Uterus (tissue), 2 donors: Measurements from ENCODE around the gene DNAH10.

ENCODE experiments used
- POLR2A ChIP-seq, 2 donors: fragments of 450-650 bp; IDR thresholded peaks; one replicate each; pipeline ENCODE4 v1.6.1; 2016; ENCODE audit warnings: antibody characterized with exemption in 2 of 2, mild to moderate bottlenecking in 1 of 2, moderate library complexity in 1 of 2
- TF ChIP-seq, protein P1 (sequence below), 4 experiments: fragments of 200-600 bp in 2 of 4; fragments of 450-650 bp in 2 of 4; sonication (generic) in 2 of 4; IDR thresholded peaks; one replicate each; pipeline ENCODE4 v1.5.1; 2016 to 2019; ENCODE audit warnings: antibody characterized with exemption in 4 of 4, mild to moderate bottlenecking in 2 of 4, moderate library complexity in 1 of 4

- TF ChIP-seq, protein P1, sequence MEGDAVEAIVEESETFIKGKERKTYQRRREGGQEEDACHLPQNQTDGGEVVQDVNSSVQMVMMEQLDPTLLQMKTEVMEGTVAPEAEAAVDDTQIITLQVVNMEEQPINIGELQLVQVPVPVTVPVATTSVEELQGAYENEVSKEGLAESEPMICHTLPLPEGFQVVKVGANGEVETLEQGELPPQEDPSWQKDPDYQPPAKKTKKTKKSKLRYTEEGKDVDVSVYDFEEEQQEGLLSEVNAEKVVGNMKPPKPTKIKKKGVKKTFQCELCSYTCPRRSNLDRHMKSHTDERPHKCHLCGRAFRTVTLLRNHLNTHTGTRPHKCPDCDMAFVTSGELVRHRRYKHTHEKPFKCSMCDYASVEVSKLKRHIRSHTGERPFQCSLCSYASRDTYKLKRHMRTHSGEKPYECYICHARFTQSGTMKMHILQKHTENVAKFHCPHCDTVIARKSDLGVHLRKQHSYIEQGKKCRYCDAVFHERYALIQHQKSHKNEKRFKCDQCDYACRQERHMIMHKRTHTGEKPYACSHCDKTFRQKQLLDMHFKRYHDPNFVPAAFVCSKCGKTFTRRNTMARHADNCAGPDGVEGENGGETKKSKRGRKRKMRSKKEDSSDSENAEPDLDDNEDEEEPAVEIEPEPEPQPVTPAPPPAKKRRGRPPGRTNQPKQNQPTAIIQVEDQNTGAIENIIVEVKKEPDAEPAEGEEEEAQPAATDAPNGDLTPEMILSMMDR (IDR thresholded peaks at IDR 0.05), result no peak
- no peak for TF ChIP-seq POLR2A (IDR thresholded peaks at IDR 0.05)
Observed at GRCh38 chr12:123979566-123979965, 217.5 kb downstream of the DNAH10 start.
